Ovary (tissue), 10 donors: ENCODE data around the gene RBM7. TPM values are rescaled to one million over a fixed set of nuclear protein-coding genes. Genes with fewer than 3 reads are reported as not detected.

ENCODE experiments used
- DNase-seq, 5 donors: peaks; one replicate each; pipeline ENCODE4 v3.0.0-alpha.2; 2019 to 2020
- H3K27ac ChIP-seq, 2 donors: fragments of 200-600 bp; one replicate each; pipeline versions ENCODE4 v1.5.1 to v1.8.0; 2019 to 2022
- H3K27me3 ChIP-seq: fragments of 200-600 bp; one replicate; pipeline ENCODE4 v1.8.0; 2022
- H3K36me3 ChIP-seq: fragments of 200-600 bp; sonication (generic); one replicate; pipeline ENCODE4 v1.5.1; 2019
- H3K4me1 ChIP-seq: one replicate; pipeline ENCODE4 v1.8.1; 2013; ENCODE audit warnings: mild to moderate bottlenecking, moderate library complexity; ENCODE audit not compliant: insufficient read depth
- H3K4me3 ChIP-seq: fragments of 200-600 bp; sonication (generic); one replicate; pipeline ENCODE4 v1.5.1; 2017
- H3K9me3 ChIP-seq, 2 donors: fragments of 200-600 bp in 1 of 2; sonication (generic) in 1 of 2; one replicate each; pipeline versions ENCODE4 v1.5.1 to v1.8.1; 2013 to 2019; ENCODE audit warnings: mild to moderate bottlenecking in 1 of 2, moderate library complexity in 1 of 2
- CTCF ChIP-seq, 3 donors: fragments of 450-650 bp in 2 of 3; fragments of 200-600 bp in 1 of 3; IDR thresholded peaks; one replicate each; pipeline versions ENCODE4 v1.5.1 to v1.8.0; 2016 to 2022; ENCODE audit warnings: antibody characterized with exemption in 3 of 3, mild to moderate bottlenecking in 1 of 3
- EP300 ChIP-seq: sonication (generic); formaldehyde crosslinking; IDR thresholded peaks from one replicate; pipeline ENCODE4 v1.6.1; 2017; ENCODE audit warnings: antibody characterized with exemption
- POLR2A ChIP-seq: fragments of 450-650 bp; IDR thresholded peaks from one replicate; pipeline ENCODE4 v1.6.1; 2017; ENCODE audit warnings: antibody characterized with exemption, mild to moderate bottlenecking, moderate library complexity
- WGBS, 3 donors: extraction: QIAGEN DNeasy Blood & Tissue Kit in 1 of 3; methylation state at CpG; one replicate each; pipeline versions ENCODE4 v1.1.5 to v1.1.7; 2013 to 2017; 5-methylcytosine and 5-hydroxymethylcytosine counted together
- intact Hi-C, 4 donors: fragments of 100-400 bp; cut with DNase I; formaldehyde crosslinking; loops; one replicate each; pipeline versions ENCODE4 v1.11.0 to v1.15.1; 2022 to 2023
- long read RNA-seq, 3 donors: library from polyadenylated mRNA in 2 of 3; unstranded in 2 of 3; transcript quantifications; one replicate each; pipeline ENCODE4 v2.0.0 and lab custom pipeline, GENCODE V29; 2021 to 2026
- polyA plus RNA-seq, 2 donors: library from polyadenylated mRNA; stranded (reverse); fragments of 200-250 nt in 1 of 2; fragments of 350-450 nt in 1 of 2; fragmentation: Illumina TruSeq in 1 of 2; extraction: RNeasy Lipid Tissue Mini Kit (QIAGEN cat#74804) in 1 of 2; gene quantifications; one replicate each; pipeline ENCODE4 v1.2.3, GENCODE V29; 2013 to 2014
- total RNA-seq, 7 donors: library from RNA; depleted of rRNA in 2 of 7; stranded (reverse); fragments of >200 nt in 2 of 7; fragmentation: NEBNext Ultra II Directional in 3 of 7; extraction: Animal tissue kit (Norgen Biotek cat#: 25700) in 3 of 7; gene quantifications; one replicate each; pipeline versions ENCODE4 v1.1.0 to v1.2.4, GENCODE V29; 2016 to 2023
- donor health status: DM: no; HTN: no; CAD: no; lungs with moderate emphysema.
- donor health status: DM: no; HTN: no; CAD: no.
- donor health status: Bipolar disorder and iron deficiency.
- donor health status: DM: yes; HTN: yes; CAD: no.
- donor health status: DM: no; HTN: no; CAD: no.
- donor health status: DM: yes; HTN: yes; CAD: no.

The RBM7 gene
- total RNA-seq (10 to 100 TPM; 24.7 to 34.1 (median 28.3) TPM), polyA plus RNA-seq (10 to 100 TPM; 21.1 to 41.3 TPM)
- long read RNA-seq, donor 1, full-length matches to known transcripts, result 145 of 147 reads
- long read RNA-seq, donor 1, partial matches to known transcripts, result 1 of 147 reads
- long read RNA-seq, donor 1, other reads (novel, unspliced or antisense), result 1 of 147 reads
- long read RNA-seq, donor 2, full-length matches to known transcripts, result 20 of 20 reads
- long read RNA-seq, donor 2, partial matches to known transcripts, result 0 of 20 reads
- long read RNA-seq, donor 2, other reads (novel, unspliced or antisense), result 0 of 20 reads
- long read RNA-seq, donor 3, full-length matches to known transcripts, result 65 of 67 reads
- long read RNA-seq, donor 3, partial matches to known transcripts, result 1 of 67 reads
- long read RNA-seq, donor 3, other reads (novel, unspliced or antisense), result 1 of 67 reads

GRCh38 chr11:114400216-114400914, at the start of gene RBM7, which contains the start of gene C11orf71:
RBM7 (plus strand) TSS chr11:114400666; CDS start chr11:114400672, 6 bp downstream.
C11orf71 (minus strand) TSS chr11:114400511; CDS start chr11:114400331, 180 bp downstream.
- H3K4me3 ChIP-seq, result peak within 1 kb of the TSS; percentile 80
- H3K9me3 ChIP-seq, result no peaks in the 10 kb centered on the region
- WGBS, 3 donors, result 0% methylated on average over 58 to 65 of the region's 65 CpGs
- peak within 1 kb of the TSS; percentile 95 to 100 for H3K27ac ChIP-seq
- no peaks in the 10 kb centered on the region for H3K27me3 ChIP-seq
- intact Hi-C loops, result loop anchor here in 1 of 4 donors (2.0 kb wide), 1 partner anchor 38 kb away; the partner anchor contains the start of gene REXO2
- peaks cover 4% of the 10 kb centered on the region for H3K4me1 ChIP-seq
- DNase-seq, result peak; percentile 98 to 99 (median 99)
- no peaks in the 10 kb centered on the region for H3K36me3 ChIP-seq
- TF ChIP-seq POLR2A (peak; percentile 96), EP300 (peak; percentile 16), CTCF (IDR thresholded peaks at IDR 0.05) (peak in 1 of 3 donors; percentile 42)

- H3K36me3 ChIP-seq, result no peaks in the 10 kb centered on the region
- no peaks in the 10 kb centered on the region for H3K9me3 ChIP-seq
- intact Hi-C loops, result no loop called here
- H3K27ac ChIP-seq, result no peak overlapping the region
- 47 to 60% (median 50%) methylated on average over 3 of the region's 3 CpGs for WGBS, 3 donors
- TF ChIP-seq CTCF (IDR thresholded peaks at IDR 0.05) (no peak), EP300 (no peak), POLR2A (no peak)
- H3K4me1 ChIP-seq, result no peaks in the 10 kb centered on the region
- no peaks in the 10 kb centered on the region for H3K27me3 ChIP-seq
- H3K4me3 ChIP-seq, result no peak overlapping the region
- no peak for DNase-seq
Measured at GRCh38 chr11:114353443-114353842, 47.0 kb upstream of the RBM7 start.

- no peak for TF ChIP-seq EP300
- no peak for TF ChIP-seq CTCF (IDR thresholded peaks at IDR 0.05)
- TF ChIP-seq POLR2A, result no peak
- Histone ChIP-seq H3K27me3 (no peaks in the 10 kb centered on the region), H3K4me1 (no peaks in the 10 kb centered on the region), H3K4me3 (no peak overlapping the region), H3K9me3 (no peaks in the 10 kb centered on the region), H3K36me3 (no peaks in the 10 kb centered on the region), H3K27ac (no peak overlapping the region)
- 59 to 65% (median 62%) methylated on average over 3 of the region's 3 CpGs for WGBS, 3 donors
- no peak for DNase-seq
- intact Hi-C loops, result no loop called here
Measured at GRCh38 chr11:114354076-114354475, 46.4 kb upstream of the RBM7 start.

- WGBS, 3 donors, result 45 to 58% (median 50%) methylated on average over 1 of the region's 1 CpG
- Histone ChIP-seq H3K27ac (no peak overlapping the region), H3K4me1 (no peaks in the 10 kb centered on the region), H3K27me3 (no peaks in the 10 kb centered on the region), H3K9me3 (no peaks in the 10 kb centered on the region), H3K36me3 (no peaks in the 10 kb centered on the region), H3K4me3 (no peak overlapping the region)
- TF ChIP-seq CTCF (IDR thresholded peaks at IDR 0.05), result no peak
- no peak for TF ChIP-seq EP300
- no peak for TF ChIP-seq POLR2A
- intact Hi-C loops, result no loop called here
- DNase-seq, result no peak
Measured at GRCh38 chr11:114358716-114359115, 41.8 kb upstream of the RBM7 start.
